Endothelial cell of umbilical vein (primary cell): ENCODE data around the gene C4orf51. TPM values are rescaled to one million over a fixed set of nuclear protein-coding genes. Genes with fewer than 3 reads are reported as not detected.

Experiments
- BruUV-seq: library from RNA; stranded (reverse); fragments of 400-500 nt; replicated peaks from 2 replicates; lab custom pipeline; 2021; lab: Mats Ljungman, UMichigan
- CTCF ChIA-PET: fragments of 300-600, 350-600 bp; sonication (Branson Sonifier 250); formaldehyde crosslinking; loops from one replicate; lab custom pipeline; 2021; ENCODE audit warnings: antibody characterized with exemption, inconsistent platforms; lab: Charles Lee
- POLR2A ChIA-PET: fragments of 300-600, 350-600 bp; sonication (Branson Sonifier 250); formaldehyde crosslinking; loops from one replicate; lab custom pipeline; 2021; ENCODE audit warnings: antibody characterized with exemption, inconsistent platforms; lab: Charles Lee
- DNase-seq: peaks from one replicate; pipeline ENCODE4 v3.0.0-alpha.2; 2011; ENCODE audit warnings: low read depth, low spot score
- FAIRE-seq: peaks from 2 replicates; lab custom pipeline; 2011; peaks lifted over from hg19 to GRCh38; lab: Jason Lieb, UNC
- H2AFZ ChIP-seq: 2 replicates; pipeline ENCODE4 v1.6.0; 2012; ENCODE audit warnings: low read depth, low read length, control low read depth, inconsistent platforms
- H3K27ac ChIP-seq: 2 replicates; pipeline ENCODE4 v1.5.1; 2011; ENCODE audit warnings: low read depth, mild to moderate bottlenecking, control low read depth, low read length, moderate library complexity; ENCODE audit not compliant: insufficient read depth
- H3K27me3 ChIP-seq, 2 experiments: 2 replicates each; pipeline versions ENCODE4 v1.6.0 to v1.6.1; 2011; ENCODE audit warnings: low read length in 2 of 2, mixed read lengths in 1 of 2; ENCODE audit not compliant: control insufficient read depth in 2 of 2, insufficient read depth in 2 of 2
- H3K36me3 ChIP-seq, 2 experiments: 2 replicates in 1 of 2; 3 replicates in 1 of 2; pipeline ENCODE4 v1.5.1; 2011; ENCODE audit warnings: low read length in 2 of 2, mild to moderate bottlenecking in 1 of 2, moderate library complexity in 1 of 2; ENCODE audit not compliant: control insufficient read depth in 2 of 2, insufficient read depth in 2 of 2; ENCODE audit errors: extremely low read depth in 1 of 2
- H3K4me1 ChIP-seq: 3 replicates; pipeline ENCODE4 v1.5.1; 2011; ENCODE audit warnings: mild to moderate bottlenecking, low read length; ENCODE audit not compliant: control insufficient read depth, insufficient read depth; ENCODE audit errors: extremely low read depth
- H3K4me2 ChIP-seq: 2 replicates; pipeline ENCODE4 v1.6.1; 2011; ENCODE audit warnings: low read length, control low read depth, mixed read lengths; ENCODE audit not compliant: insufficient read depth
- H3K4me3 ChIP-seq, 3 experiments: fragments of 200-600 bp in 1 of 3; sonication (generic), shearing (Covaris generic) in 1 of 3; replicated peaks in 1 of 3; 2 replicates each; pipeline ENCODE4 v1.5.1; 2011 to 2016; ENCODE audit warnings: control low read depth in 3 of 3, low read length in 3 of 3, mild to moderate bottlenecking in 2 of 3, inconsistent platforms in 1 of 3, low read depth in 1 of 3, moderate library complexity in 1 of 3; ENCODE audit not compliant: insufficient read depth in 1 of 3
- H3K79me2 ChIP-seq: 2 replicates; pipeline ENCODE4 v1.6.0; 2012; ENCODE audit warnings: low read length, inconsistent platforms; ENCODE audit not compliant: control insufficient read depth, insufficient read depth
- H3K9ac ChIP-seq: replicated peaks from 2 replicates; pipeline ENCODE3; 2011; ENCODE audit warnings: low read length, control low read depth; ENCODE audit not compliant: insufficient read depth; ENCODE audit errors: extremely low read depth
- H3K9me1 ChIP-seq: replicated peaks from 3 replicates; pipeline ENCODE4 v1.6.0; 2011; ENCODE audit warnings: mild to moderate bottlenecking, low read length; ENCODE audit not compliant: control insufficient read depth, insufficient read depth; ENCODE audit errors: extremely low read depth
- H3K9me3 ChIP-seq: replicated peaks from 2 replicates; pipeline ENCODE4 v1.5.1; 2012; ENCODE audit warnings: low read length, inconsistent platforms; ENCODE audit not compliant: control insufficient read depth, insufficient read depth
- H4K20me1 ChIP-seq: replicated peaks from 2 replicates; pipeline ENCODE3; 2011; ENCODE audit warnings: mild to moderate bottlenecking, low read length; ENCODE audit not compliant: control insufficient read depth, insufficient read depth; ENCODE audit errors: extremely low read depth
- EZH2 ChIP-seq: IDR thresholded peaks from 2 replicates; pipeline ENCODE4 v1.6.1; 2012; ENCODE audit warnings: borderline replicate concordance, low read depth, mild to moderate bottlenecking, moderate library complexity, low read length, inconsistent platforms; ENCODE audit not compliant: severe bottlenecking
- FOS ChIP-seq: IDR thresholded peaks from 2 replicates; pipeline ENCODE4 v1.6.1; 2011; ENCODE audit warnings: mild to moderate bottlenecking, low read length, moderate library complexity, borderline replicate concordance; ENCODE audit not compliant: insufficient read depth
- GATA2 ChIP-seq: IDR thresholded peaks from 2 replicates; pipeline ENCODE4 v1.7.0; 2011; ENCODE audit warnings: low read depth, mild to moderate bottlenecking, moderate library complexity, mixed read lengths, low read length; ENCODE audit not compliant: insufficient read length, insufficient read depth
- JUN ChIP-seq: IDR thresholded peaks from 2 replicates; pipeline ENCODE4 v1.6.1; 2011; ENCODE audit warnings: borderline replicate concordance, low read depth; ENCODE audit not compliant: insufficient read length, insufficient read depth
- MYC ChIP-seq: IDR thresholded peaks from one replicate; pipeline ENCODE4 v1.6.1; 2011; ENCODE audit warnings: mild to moderate bottlenecking, low read depth, low read length
- POLR2A ChIP-seq: IDR thresholded peaks from 2 replicates; pipeline ENCODE4 v1.6.1; 2012; ENCODE audit warnings: low read depth, mild to moderate bottlenecking, control low read depth, low read length
- POLR2AphosphoS5 ChIP-seq: IDR thresholded peaks from 2 replicates; pipeline ENCODE4 v1.6.1; 2012; ENCODE audit warnings: low read depth, mild to moderate bottlenecking, control low read depth, low read length, moderate library complexity; ENCODE audit not compliant: insufficient read depth
- dilution Hi-C: fragments of 300-500 bp; cut with MboI; formaldehyde crosslinking; loops from one replicate; pipeline ENCODE4 v1.15.0; 2019; ENCODE audit warnings: low sequenced_read_pairs; ENCODE audit not compliant: extremely low pct_ligation_motif_present
- intact Hi-C: fragments of 100-400 bp; cut with micrococcal nuclease; formaldehyde crosslinking; loops from one replicate; pipeline ENCODE4 v1.10.0; 2022
- polyA plus RNA-seq, 4 experiments: library from polyadenylated mRNA; depleted of rRNA in 3 of 4; stranded (reverse) in 3 of 4; unstranded in 1 of 4; fragments of >200 nt; gene quantifications; 2 replicates each; pipeline versions ENCODE4 v1.2.1 to v1.2.3, GENCODE V29; 2011 to 2012; ENCODE audit warnings: missing spikeins in 1 of 4
- total RNA-seq: library from RNA; stranded (reverse); gene quantifications from 2 replicates; pipeline ENCODE4 v1.2.3, GENCODE V29; 2021
- TF ChIP-seq, protein P1 (sequence below), 2 donors: IDR thresholded peaks; 1 replicate in 1 of 2; 2 replicates in 1 of 2; pipeline ENCODE4 v1.5.1; 2011; ENCODE audit warnings: low read length in 2 of 2, mild to moderate bottlenecking in 2 of 2, moderate library complexity in 2 of 2, control low read depth in 1 of 2, inconsistent platforms in 1 of 2, low read depth in 1 of 2; ENCODE audit not compliant: insufficient read depth in 1 of 2; ENCODE audit errors: extremely low read depth in 1 of 2
- TF ChIP-seq, protein P2 (sequence below): IDR thresholded peaks from 2 replicates; pipeline ENCODE4 v1.6.1; 2011; ENCODE audit not compliant: insufficient read depth, insufficient read length

Gene C4orf51
- total and polyA plus RNA-seq, 2 donors (not counting 3 experiments of a cell fraction or from before 2014, with no cell fraction given): not detected

DNA sequence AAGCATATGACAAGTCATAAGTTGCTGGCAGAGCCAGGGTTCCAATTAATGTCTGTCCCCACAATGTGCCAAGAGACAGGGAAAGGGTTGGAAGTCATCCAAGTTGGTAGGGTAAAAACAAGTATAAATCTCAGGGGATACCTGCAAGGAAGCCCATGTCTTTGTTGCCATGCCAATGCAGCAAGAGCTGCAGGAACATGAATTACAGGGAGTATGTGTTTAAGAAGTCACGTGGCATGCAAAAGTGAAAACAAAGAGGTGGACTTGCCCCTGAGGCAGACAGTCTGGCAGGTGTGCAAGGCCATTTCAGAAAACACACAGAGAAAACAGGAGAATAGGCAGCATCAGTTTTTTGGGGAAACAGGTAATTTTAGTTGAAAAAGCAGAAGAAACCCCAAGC is 29.4 kb downstream of the C4orf51 start:
- no TSS peak for BruUV-seq
- FAIRE-seq: no peak
- no peaks in the 10 kb centered on the region for H3K36me3 ChIP-seq
- dilution Hi-C loops (no loop called here), intact Hi-C loops (no loop called here)
- no peaks in the 10 kb centered on the region for H3K9me3 ChIP-seq
- H3K4me2 ChIP-seq: no peak overlapping the region
- no peak overlapping the region for H3K27ac ChIP-seq
- no peaks in the 10 kb centered on the region for H4K20me1 ChIP-seq
- TF ChIP-seq, protein P1, sequence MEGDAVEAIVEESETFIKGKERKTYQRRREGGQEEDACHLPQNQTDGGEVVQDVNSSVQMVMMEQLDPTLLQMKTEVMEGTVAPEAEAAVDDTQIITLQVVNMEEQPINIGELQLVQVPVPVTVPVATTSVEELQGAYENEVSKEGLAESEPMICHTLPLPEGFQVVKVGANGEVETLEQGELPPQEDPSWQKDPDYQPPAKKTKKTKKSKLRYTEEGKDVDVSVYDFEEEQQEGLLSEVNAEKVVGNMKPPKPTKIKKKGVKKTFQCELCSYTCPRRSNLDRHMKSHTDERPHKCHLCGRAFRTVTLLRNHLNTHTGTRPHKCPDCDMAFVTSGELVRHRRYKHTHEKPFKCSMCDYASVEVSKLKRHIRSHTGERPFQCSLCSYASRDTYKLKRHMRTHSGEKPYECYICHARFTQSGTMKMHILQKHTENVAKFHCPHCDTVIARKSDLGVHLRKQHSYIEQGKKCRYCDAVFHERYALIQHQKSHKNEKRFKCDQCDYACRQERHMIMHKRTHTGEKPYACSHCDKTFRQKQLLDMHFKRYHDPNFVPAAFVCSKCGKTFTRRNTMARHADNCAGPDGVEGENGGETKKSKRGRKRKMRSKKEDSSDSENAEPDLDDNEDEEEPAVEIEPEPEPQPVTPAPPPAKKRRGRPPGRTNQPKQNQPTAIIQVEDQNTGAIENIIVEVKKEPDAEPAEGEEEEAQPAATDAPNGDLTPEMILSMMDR (IDR thresholded peaks at IDR 0.05; ENCODE audit: extremely low read depth in 1 of 2, insufficient read depth in 1 of 2, low read depth in 1 of 2, low read length in 2 of 2): no peak
- TF ChIP-seq JUN (no peak), GATA2 (no peak), MYC (no peak), EZH2 (no peak), POLR2AphosphoS5 (no peak), FOS (no peak), POLR2A (no peak)
- TF ChIP-seq, protein P2, sequence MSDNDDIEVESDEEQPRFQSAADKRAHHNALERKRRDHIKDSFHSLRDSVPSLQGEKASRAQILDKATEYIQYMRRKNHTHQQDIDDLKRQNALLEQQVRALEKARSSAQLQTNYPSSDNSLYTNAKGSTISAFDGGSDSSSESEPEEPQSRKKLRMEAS: no peak
- DNase-seq: no peak
- H2AFZ ChIP-seq: no peak overlapping the region
- H3K4me3 ChIP-seq: no peak overlapping the region
- POLR2A ChIA-PET: no interaction called here
- H3K4me1 ChIP-seq: no peaks in the 10 kb centered on the region
- H3K79me2 ChIP-seq: no peaks in the 10 kb centered on the region
- no peak overlapping the region for H3K9ac ChIP-seq
- CTCF ChIA-PET: interaction anchor here (0.8 kb wide), 1 partner anchor 178 kb away, joined by 3 read pairs; no protein-coding TSS in a partner anchor
- peaks cover 4 to 11% of the 10 kb centered on the region in 2 experiments for H3K27me3 ChIP-seq
- H3K9me1 ChIP-seq: no peaks in the 10 kb centered on the region
